HepG2 (cell line): Measurements from ENCODE around the gene SURF1. TPM values are rescaled to one million over a fixed set of nuclear protein-coding genes. Genes with fewer than 3 reads are reported as not detected.

ENCODE experiments used
- ATAC-seq: fragments of 200-7000 bp; cut with Tn5 transposase; 3 replicates; pipeline ENCODE4 v1.9.1; 2020; ENCODE audit warnings: mild to moderate bottlenecking, moderate library complexity
- BruUV-seq: library from RNA; stranded (reverse); fragments of 400-500 nt; replicated peaks from 2 replicates; lab custom pipeline; 2021; lab: Mats Ljungman, UMichigan
- CTCF ChIA-PET: fragments of 300-600 bp; formaldehyde crosslinking; extraction: SDS; loops from one replicate; lab custom pipeline; 2021; ENCODE audit warnings: low total read pairs, inconsistent platforms, low intra/inter-chr PET ratio; lab: Yijun Ruan, JAX
- POLR2A ChIA-PET: fragments of 350-600 bp; sonication (Branson Sonifier 250); formaldehyde crosslinking; loops from one replicate; lab custom pipeline; 2020; ENCODE audit warnings: antibody characterized with exemption, inconsistent platforms; lab: Yijun Ruan, JAX
- DNase-seq: peaks from one replicate; pipeline ENCODE4 v3.0.0-alpha.2; 2015; ENCODE audit warnings: low spot score
- FAIRE-seq: peaks from 3 replicates; lab custom pipeline; 2011; peaks lifted over from hg19 to GRCh38; lab: Jason Lieb, UNC
- H2AFZ ChIP-seq: one replicate; pipeline ENCODE4 v1.6.1; 2011; ENCODE audit warnings: low read length, inconsistent platforms
- H3K27ac ChIP-seq: fragments of 300-600 bp; 3 replicates; pipeline ENCODE4 v1.8.0; 2011; ENCODE audit warnings: mixed run types, mild to moderate bottlenecking, mixed read lengths, low read length, inconsistent platforms; ENCODE audit not compliant: insufficient read depth; ENCODE audit errors: extremely low read length
- H3K27me3 ChIP-seq, 2 experiments: fragments of 200-600 bp in 1 of 2; 2 replicates in 1 of 2; 3 replicates in 1 of 2; pipeline versions ENCODE4 v1.6.0 to v1.8.0; 2011; ENCODE audit warnings: low read length in 2 of 2, mild to moderate bottlenecking in 2 of 2, moderate library complexity in 2 of 2, inconsistent platforms in 1 of 2; ENCODE audit not compliant: insufficient read depth in 2 of 2, control insufficient read depth in 1 of 2
- H3K36me3 ChIP-seq, 2 experiments: fragments of 200-600 bp in 1 of 2; replicated peaks in 1 of 2; 2 replicates in 1 of 2; 3 replicates in 1 of 2; pipeline versions ENCODE4 v1.5.1 to v1.8.0; 2011; ENCODE audit warnings: low read length in 2 of 2, inconsistent platforms in 1 of 2; ENCODE audit not compliant: insufficient read depth in 2 of 2, control insufficient read depth in 1 of 2
- H3K4me1 ChIP-seq: 2 replicates; pipeline ENCODE4 v1.5.1; 2012; ENCODE audit warnings: low read length, inconsistent platforms; ENCODE audit not compliant: insufficient read depth
- H3K4me2 ChIP-seq: 2 replicates; pipeline ENCODE4 v1.6.0; 2011; ENCODE audit warnings: low read depth, low read length, inconsistent platforms
- H3K4me3 ChIP-seq, 3 experiments: fragments of 200-600 bp in 1 of 3; sonication (generic), shearing (Covaris generic) in 1 of 3; replicated peaks in 1 of 3; 2 replicates each; pipeline ENCODE4 v1.5.1; 2011 to 2016; ENCODE audit warnings: low read length in 3 of 3, inconsistent platforms in 2 of 3, low read depth in 2 of 3, mild to moderate bottlenecking in 2 of 3, control low read depth in 1 of 3, mixed read lengths in 1 of 3; ENCODE audit not compliant: insufficient read depth in 1 of 3
- H3K79me2 ChIP-seq: one replicate; pipeline ENCODE4 v1.6.1; 2011; ENCODE audit warnings: low read length, inconsistent platforms; ENCODE audit not compliant: insufficient read depth
- H3K9ac ChIP-seq: 2 replicates; pipeline ENCODE4 v1.6.0; 2011; ENCODE audit warnings: mild to moderate bottlenecking, low read depth, low read length, inconsistent platforms; ENCODE audit not compliant: insufficient read depth
- H3K9me3 ChIP-seq: 2 replicates; pipeline ENCODE4 v1.5.1; 2012; ENCODE audit warnings: mild to moderate bottlenecking, low read length
- H4K20me1 ChIP-seq: 2 replicates; pipeline ENCODE4 v1.6.0; 2011; ENCODE audit warnings: inconsistent platforms, mild to moderate bottlenecking, low read length, moderate library complexity; ENCODE audit not compliant: insufficient read depth
- ERF ChIP-seq: IDR thresholded peaks from 2 replicates; pipeline ENCODE4 v1.6.1; 2018; ENCODE audit warnings: missing biosample characterization, missing genetic modification reagents
- FOSL2 ChIP-seq: sonication (generic); formaldehyde crosslinking; IDR thresholded peaks from 2 replicates; pipeline ENCODE4 v1.4.0; 2020; ENCODE audit warnings: missing genetic modification reagents
- GABPB1 ChIP-seq: IDR thresholded peaks from 2 replicates; pipeline ENCODE4 v1.6.1; 2016; ENCODE audit warnings: mild to moderate bottlenecking, missing genetic modification reagents, moderate library complexity, missing compliant biosample characterization
- GATAD1 ChIP-seq: IDR thresholded peaks from 2 replicates; pipeline ENCODE4 v1.6.1; 2016; ENCODE audit warnings: missing genetic modification reagents, missing compliant biosample characterization
- HDAC2 ChIP-seq: sonication (generic); formaldehyde crosslinking; IDR thresholded peaks from 2 replicates; pipeline ENCODE4 v1.4.0; 2020; ENCODE audit warnings: missing genetic modification reagents
- MAZ ChIP-seq, 2 experiments: sonication (generic) in 1 of 2; formaldehyde crosslinking in 1 of 2; IDR thresholded peaks; 2 replicates each; pipeline versions ENCODE4 v1.5.0 to v1.6.1; 2012 to 2020; ENCODE audit warnings: low read depth in 2 of 2, mild to moderate bottlenecking in 2 of 2, borderline replicate concordance in 1 of 2, improper control_type of control experiment in 1 of 2, low read length in 1 of 2, missing genetic modification reagents in 1 of 2, moderate library complexity in 1 of 2
- NCOA2 ChIP-seq: sonication (generic); formaldehyde crosslinking; IDR thresholded peaks from 2 replicates; pipeline ENCODE4 v1.8.0; 2022; ENCODE audit warnings: inconsistent platforms
- PAX8 ChIP-seq: sonication (generic); formaldehyde crosslinking; IDR thresholded peaks from 2 replicates; pipeline ENCODE4 v1.8.0; 2022; ENCODE audit warnings: mild to moderate bottlenecking, missing genetic modification reagents, borderline replicate concordance
- RXRA ChIP-seq: sonication (generic); formaldehyde crosslinking; IDR thresholded peaks from 2 replicates; pipeline ENCODE4 v1.5.1; 2020; ENCODE audit warnings: missing genetic modification reagents
- SALL1 ChIP-seq: sonication (generic); formaldehyde crosslinking; IDR thresholded peaks from 2 replicates; pipeline ENCODE4 v1.8.0; 2022; ENCODE audit warnings: mild to moderate bottlenecking, missing genetic modification reagents
- SAP130 ChIP-seq: IDR thresholded peaks from 2 replicates; pipeline ENCODE4 v1.6.1; 2016; ENCODE audit warnings: low read depth
- THAP11 ChIP-seq: IDR thresholded peaks from 2 replicates; pipeline ENCODE4 v1.6.1; 2016; ENCODE audit warnings: missing biosample characterization, missing genetic modification reagents
- XRCC5 ChIP-seq: fragments of 200-400 bp; formaldehyde crosslinking; optimal IDR thresholded peaks from 2 replicates; pipeline ENCODE3; 2017; ENCODE audit warnings: mild to moderate bottlenecking, low read length
- ZNF484 ChIP-seq: sonication (generic); formaldehyde crosslinking; IDR thresholded peaks from 2 replicates; pipeline ENCODE4 v1.5.1; 2020; ENCODE audit warnings: mild to moderate bottlenecking, low read depth, missing genetic modification reagents, borderline replicate concordance
- ZNF501 ChIP-seq: sonication (generic); formaldehyde crosslinking; IDR thresholded peaks from 2 replicates; pipeline ENCODE4 v1.5.1; 2020; ENCODE audit warnings: mild to moderate bottlenecking, moderate library complexity, missing genetic modification reagents
- ZNF644 ChIP-seq: IDR thresholded peaks from 2 replicates; pipeline ENCODE4 v1.6.1; 2016; ENCODE audit warnings: low read depth
- WGBS: methylation state at CpG from one replicate; pipeline ENCODE4 v1.1.6; 2017; ENCODE audit warnings: low lambda C conversion rate; 5-methylcytosine and 5-hydroxymethylcytosine counted together
- in situ Hi-C: cut with HindIII; loops from 2 replicates; pipeline ENCODE4 v1.10.0; 2017; ENCODE audit warnings: low pct_unique_long_range_greater_than_20kb; ENCODE audit not compliant: extremely low pct_ligation_motif_present
- intact Hi-C: fragments of 100-400 bp; cut with micrococcal nuclease; formaldehyde crosslinking; loops from one replicate; pipeline ENCODE4 v1.10.0; 2022; ENCODE audit not compliant: unreplicated experiment
- polyA plus RNA-seq, 8 experiments: library from polyadenylated mRNA; depleted of rRNA in 3 of 8; stranded (reverse) in 7 of 8; unstranded in 1 of 8; fragments of >200 nt; fragmentation: Illumina TruSeq in 4 of 8; extraction: Trizol in 4 of 8; gene quantifications; 2 replicates each; pipeline versions ENCODE4 v1.2.1 to v1.2.3, GENCODE V29; 2011 to 2016; ENCODE audit warnings: low read depth in 4 of 8, missing spikeins in 1 of 8, mixed read lengths in 1 of 8; ENCODE audit not compliant: insufficient read depth in 1 of 8
- total RNA-seq, 5 experiments: library from RNA; depleted of rRNA; stranded (reverse); fragments of >200 nt; fragmentation: Illumina TruSeq; extraction: Trizol; gene quantifications; 2 replicates each; pipeline ENCODE4 v1.2.3, GENCODE V29; 2016; ENCODE audit warnings: low read depth in 1 of 5
- TF ChIP-seq, protein P1 (sequence below): sonication (generic); formaldehyde crosslinking; IDR thresholded peaks from 2 replicates; pipeline ENCODE4 v1.5.1; 2020; ENCODE audit warnings: missing genetic modification reagents, mild to moderate bottlenecking, borderline replicate concordance
- TF ChIP-seq, protein P2 (sequence below): sonication (generic); formaldehyde crosslinking; IDR thresholded peaks from 2 replicates; pipeline ENCODE4 v1.5.0; 2020; ENCODE audit warnings: mild to moderate bottlenecking, missing genetic modification reagents, borderline replicate concordance

SURF1 gene
- total and polyA plus RNA-seq, 2 of the 13 experiments (the other 11 are each of a cell fraction or from before 2014, with no cell fraction given) = 17.8 to 40.7 TPM

DNA sequence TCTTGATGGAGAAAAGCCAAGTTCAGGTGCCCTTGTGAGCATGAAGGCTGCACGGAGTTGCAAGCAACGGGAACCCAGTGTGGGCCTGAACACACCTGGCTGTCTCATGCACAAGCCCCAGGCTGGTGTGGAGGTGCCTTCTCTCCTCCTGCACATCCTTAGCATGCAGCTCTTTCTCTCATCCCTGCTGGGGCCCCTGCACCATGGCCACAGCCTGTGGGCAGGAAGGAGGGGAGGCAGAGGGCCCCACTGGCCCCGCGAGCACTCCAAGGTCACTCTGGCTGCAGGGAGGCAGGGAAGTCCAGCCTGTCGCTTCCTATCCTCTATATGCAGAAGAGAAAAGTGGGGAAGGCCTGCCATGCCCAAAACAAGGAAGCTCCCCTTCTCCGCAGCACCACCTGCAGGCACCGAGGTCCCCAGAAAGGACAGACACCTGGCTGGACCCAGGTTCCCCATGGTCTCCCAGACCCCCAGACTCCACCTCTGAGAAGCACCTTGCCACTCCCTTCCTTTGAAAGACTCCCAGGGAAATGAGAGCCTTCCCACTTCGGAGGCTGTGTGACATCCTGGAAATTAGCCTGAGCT, 38.5 kb upstream of the SURF1 start:
- in situ Hi-C loops (no loop called here), intact Hi-C loops (loop anchor here (5.0 kb wide), 1 partner anchor 37 kb away; the partner anchor contains the start of genes SURF1 and SURF2)
- Histone ChIP-seq H3K4me2 (peak overlapping the region; percentile 65), H3K79me2 (no peaks in the 10 kb centered on the region), H3K36me3 (no peaks in the 10 kb centered on the region), H2AFZ (no peak overlapping the region), H3K27me3 (no peaks in the 10 kb centered on the region), H3K27ac (no peak overlapping the region), H4K20me1 (no peaks in the 10 kb centered on the region), H3K4me1 (peaks cover 61% of the 10 kb centered on the region), H3K4me3 (peak overlapping the region in 1 of 3 experiments; percentile 50; a peak in 2 of 6 replicates), H3K9ac (no peak overlapping the region), H3K9me3 (no peaks in the 10 kb centered on the region)
- ChIA-PET CTCF (interaction anchor here (0.6 to 1.1 kb wide), 2 partner anchors 34 to 88 kb away, joined by 3 read pairs; no protein-coding TSS in a partner anchor), POLR2A (interaction anchor here (1.1 to 1.9 kb wide), 9 partner anchors 9 to 65 kb away, joined by 3 to 8 read pairs (median 5); partner anchors contain the start of genes CACFD1, MED22, RPL7A and STKLD1)
- no TSS peak for BruUV-seq
- ATAC-seq (peak; percentile 54), FAIRE-seq (no peak), DNase-seq (no peak)
- WGBS = 7% methylated on average over 6 of the region's 8 CpGs
- TF ChIP-seq ZNF484 (CRISPR knock-in tag) = no peak
- TF ChIP-seq, protein P1, sequence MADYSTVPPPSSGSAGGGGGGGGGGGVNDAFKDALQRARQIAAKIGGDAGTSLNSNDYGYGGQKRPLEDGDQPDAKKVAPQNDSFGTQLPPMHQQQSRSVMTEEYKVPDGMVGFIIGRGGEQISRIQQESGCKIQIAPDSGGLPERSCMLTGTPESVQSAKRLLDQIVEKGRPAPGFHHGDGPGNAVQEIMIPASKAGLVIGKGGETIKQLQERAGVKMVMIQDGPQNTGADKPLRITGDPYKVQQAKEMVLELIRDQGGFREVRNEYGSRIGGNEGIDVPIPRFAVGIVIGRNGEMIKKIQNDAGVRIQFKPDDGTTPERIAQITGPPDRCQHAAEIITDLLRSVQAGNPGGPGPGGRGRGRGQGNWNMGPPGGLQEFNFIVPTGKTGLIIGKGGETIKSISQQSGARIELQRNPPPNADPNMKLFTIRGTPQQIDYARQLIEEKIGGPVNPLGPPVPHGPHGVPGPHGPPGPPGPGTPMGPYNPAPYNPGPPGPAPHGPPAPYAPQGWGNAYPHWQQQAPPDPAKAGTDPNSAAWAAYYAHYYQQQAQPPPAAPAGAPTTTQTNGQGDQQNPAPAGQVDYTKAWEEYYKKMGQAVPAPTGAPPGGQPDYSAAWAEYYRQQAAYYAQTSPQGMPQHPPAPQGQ (CRISPR knock-in tag) = no peak
- no peak for TF ChIP-seq ZNF644
- 0 out of 2 replicates have a peak, but pooled peaks have one; percentile 46 for TF ChIP-seq RXRA (CRISPR knock-in tag)
- 0 out of 2 replicates have a peak, but pooled peaks have one; percentile 21 for TF ChIP-seq HDAC2
- TF ChIP-seq ERF (CRISPR knock-in tag) = peak; percentile 54; the same call in 1 of the 2 replicates
- TF ChIP-seq, protein P2, sequence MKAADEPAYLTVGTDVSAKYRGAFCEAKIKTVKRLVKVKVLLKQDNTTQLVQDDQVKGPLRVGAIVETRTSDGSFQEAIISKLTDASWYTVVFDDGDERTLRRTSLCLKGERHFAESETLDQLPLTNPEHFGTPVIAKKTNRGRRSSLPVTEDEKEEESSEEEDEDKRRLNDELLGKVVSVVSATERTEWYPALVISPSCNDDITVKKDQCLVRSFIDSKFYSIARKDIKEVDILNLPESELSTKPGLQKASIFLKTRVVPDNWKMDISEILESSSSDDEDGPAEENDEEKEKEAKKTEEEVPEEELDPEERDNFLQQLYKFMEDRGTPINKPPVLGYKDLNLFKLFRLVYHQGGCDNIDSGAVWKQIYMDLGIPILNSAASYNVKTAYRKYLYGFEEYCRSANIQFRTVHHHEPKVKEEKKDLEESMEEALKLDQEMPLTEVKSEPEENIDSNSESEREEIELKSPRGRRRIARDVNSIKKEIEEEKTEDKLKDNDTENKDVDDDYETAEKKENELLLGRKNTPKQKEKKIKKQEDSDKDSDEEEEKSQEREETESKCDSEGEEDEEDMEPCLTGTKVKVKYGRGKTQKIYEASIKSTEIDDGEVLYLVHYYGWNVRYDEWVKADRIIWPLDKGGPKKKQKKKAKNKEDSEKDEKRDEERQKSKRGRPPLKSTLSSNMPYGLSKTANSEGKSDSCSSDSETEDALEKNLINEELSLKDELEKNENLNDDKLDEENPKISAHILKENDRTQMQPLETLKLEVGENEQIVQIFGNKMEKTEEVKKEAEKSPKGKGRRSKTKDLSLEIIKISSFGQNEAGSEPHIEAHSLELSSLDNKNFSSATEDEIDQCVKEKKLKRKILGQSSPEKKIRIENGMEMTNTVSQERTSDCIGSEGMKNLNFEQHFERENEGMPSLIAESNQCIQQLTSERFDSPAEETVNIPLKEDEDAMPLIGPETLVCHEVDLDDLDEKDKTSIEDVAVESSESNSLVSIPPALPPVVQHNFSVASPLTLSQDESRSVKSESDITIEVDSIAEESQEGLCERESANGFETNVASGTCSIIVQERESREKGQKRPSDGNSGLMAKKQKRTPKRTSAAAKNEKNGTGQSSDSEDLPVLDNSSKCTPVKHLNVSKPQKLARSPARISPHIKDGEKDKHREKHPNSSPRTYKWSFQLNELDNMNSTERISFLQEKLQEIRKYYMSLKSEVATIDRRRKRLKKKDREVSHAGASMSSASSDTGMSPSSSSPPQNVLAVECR (CRISPR knock-in tag) = peak; percentile 46; the same call in 1 of the 2 replicates
- TF ChIP-seq THAP11 (CRISPR knock-in tag) = peak; percentile 30; the same call in 1 of the 2 replicates
- peak; percentile 61 for TF ChIP-seq GABPB1 (CRISPR knock-in tag)
- TF ChIP-seq NCOA2 (CRISPR knock-in tag) = peak; percentile 38; the same call in 1 of the 2 replicates
- no peak for TF ChIP-seq PAX8
- no peak for TF ChIP-seq XRCC5
- TF ChIP-seq ZNF501 = 0 out of 2 replicates have a peak, but pooled peaks have one; percentile 26
- no peak; the same call in 1 of the 2 replicates for TF ChIP-seq FOSL2 (CRISPR knock-in tag)
- no peak for TF ChIP-seq MAZ (IDR thresholded peaks at IDR 0.05; ENCODE audit: borderline replicate concordance, low read depth, low read length)
- peak; percentile 39; the same call in 1 of the 2 replicates for TF ChIP-seq MAZ (CRISPR knock-in tag; IDR thresholded peaks at IDR 0.05; ENCODE audit: low read depth)
- 0 out of 2 replicates have a peak, but pooled peaks have one; percentile 43 for TF ChIP-seq SALL1
- 0 out of 2 replicates have a peak, but pooled peaks have one; percentile 44 for TF ChIP-seq GATAD1 (CRISPR knock-in tag)
- TF ChIP-seq SAP130 (CRISPR knock-in tag) = peak; percentile 44; the same call in 1 of the 2 replicates
